HG02588 (cell line): ENCODE data around the gene RASAL2.
"Not testable (repeated sequence)": the region's sequence is repeated elsewhere in the genome, so short reads cannot be mapped to it uniquely, and the experiment has no call there.

Experiments used
- ATAC-seq: cut with Tn5 transposase; IDR thresholded peaks from one replicate; pipeline ENCODE4 v1.9.1; 2021; ENCODE audit warnings: mild to moderate bottlenecking, moderate library complexity; ENCODE audit not compliant: unreplicated experiment

RASAL2 gene

GRCh38 chr1:178500091-178500770, 406.3 kb downstream of the RASAL2 start:
- no peak for ATAC-seq

GRCh38 chr1:178500936-178501554, 407.1 kb downstream of the RASAL2 start:
- ATAC-seq = no peak

GRCh38 chr1:178501705-178502329, 407.9 kb downstream of the RASAL2 start:
- peak; percentile 72 for ATAC-seq

GRCh38 chr1:178502330-178502714, 408.4 kb downstream of the RASAL2 start:
- no peak for ATAC-seq

- ATAC-seq = no peak
These were observed 409.0 kb downstream of the RASAL2 start for GRCh38 chr1:178502856-178503255.

GRCh38 chr1:178503316-178503715, 409.4 kb downstream of the RASAL2 start:
- not testable (repeated sequence) for ATAC-seq

- ATAC-seq = no peak
These were observed 409.9 kb downstream of the RASAL2 start for GRCh38 chr1:178503849-178504248.

- no peak for ATAC-seq
These were observed 410.4 kb downstream of the RASAL2 start for GRCh38 chr1:178504286-178504685.

- ATAC-seq = no peak
These were observed 412.3 kb downstream of the RASAL2 start for GRCh38 chr1:178506177-178506576.

GRCh38 chr1:178506669-178507068, 412.8 kb downstream of the RASAL2 start:
- no peak for ATAC-seq

- no peak for ATAC-seq
These were observed 415.6 kb downstream of the RASAL2 start for GRCh38 chr1:178509414-178510007.

GRCh38 chr1:178510155-178510554, 416.3 kb downstream of the RASAL2 start:
- ATAC-seq = no peak

GRCh38 chr1:178512566-178513277, 418.8 kb downstream of the RASAL2 start, which contains the start of gene TEX35:
Gene TEX35 (plus strand): TSS chr1:178513109. CDS start chr1:178513189, 80 bp downstream.
- no peak for ATAC-seq

GRCh38 chr1:178513278-178513983, 419.5 kb downstream of the RASAL2 start:
- no peak for ATAC-seq

GRCh38 chr1:178516110-178516509, 422.2 kb downstream of the RASAL2 start:
- no peak for ATAC-seq

- ATAC-seq = no peak
These were observed 425.0 kb downstream of the RASAL2 start for GRCh38 chr1:178518894-178519293.

GRCh38 chr1:178520803-178521202, 426.9 kb downstream of the RASAL2 start:
- no peak for ATAC-seq

GRCh38 chr1:178521241-178521640, 427.3 kb downstream of the RASAL2 start:
- no peak for ATAC-seq

GRCh38 chr1:178527117-178527516, 433.2 kb downstream of the RASAL2 start:
- no peak for ATAC-seq

- no peak for ATAC-seq
These were observed 434.5 kb downstream of the RASAL2 start for GRCh38 chr1:178528228-178528952.
